ENCODE measurements around the gene NGEF. TPM values are rescaled to one million over a fixed set of nuclear protein-coding genes. Genes with fewer than 3 reads are reported as not detected.

NGEF gene
- total RNA-seq, 4 donors from 2014 or later: 4.0 to 16.5 (median 6.2) TPM

DNA sequence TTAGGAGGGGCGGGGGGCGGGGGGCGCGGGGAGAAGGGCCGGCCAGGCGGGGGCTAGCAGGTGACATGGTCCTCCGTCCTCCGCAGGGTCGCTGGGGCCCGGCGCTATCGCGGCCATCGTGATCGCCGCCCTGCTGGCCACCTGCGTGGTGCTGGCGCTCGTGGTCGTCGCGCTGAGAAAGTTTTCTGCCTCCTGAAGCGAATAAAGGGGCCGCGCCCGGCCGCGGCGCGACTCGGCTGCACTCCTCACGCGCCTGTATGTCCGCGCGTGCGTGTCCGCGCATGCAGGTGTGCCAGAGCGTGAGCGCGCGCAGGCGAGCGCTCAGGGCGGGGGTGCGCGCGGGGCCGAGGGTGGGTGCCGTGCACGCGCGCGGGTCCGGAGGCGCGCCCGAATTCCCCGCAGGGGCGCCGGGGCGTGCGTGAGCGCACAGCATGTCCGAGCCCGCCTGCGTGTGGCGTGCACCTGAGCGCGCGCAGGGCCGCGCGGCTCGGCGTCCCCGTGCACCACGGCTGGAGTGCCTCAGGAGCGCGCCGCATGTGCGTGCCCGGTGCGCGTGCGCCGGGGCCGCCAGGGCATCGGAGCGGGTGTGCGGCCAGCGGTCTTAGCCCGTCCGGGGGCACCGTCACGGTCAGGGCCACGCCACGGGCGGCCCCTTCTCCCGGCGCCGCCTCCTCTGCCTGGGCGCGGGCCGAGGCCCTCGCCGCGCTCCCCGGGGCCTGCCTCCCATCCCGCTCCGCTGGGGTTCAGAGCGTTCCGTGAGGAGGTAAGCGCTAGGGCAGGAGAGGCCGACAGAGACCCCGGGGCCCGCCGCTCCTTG lies 136.7 kb downstream of the NGEF start:
- Histone ChIP-seq H3K4me1 (peaks cover 8 to 32% (median 18%) of the 10 kb centered on the region in 3 donors), H3K4me3 (peak overlapping the region; percentile 46 to 76 (median 56)), H3K27me3 (peaks cover 0 to 34% (median 0%) of the 10 kb centered on the region in 4 donors), H3K36me3 (peaks cover 0 to 3% (median 0%) of the 10 kb centered on the region in 3 donors), H3K27ac (peak overlapping the region in 2 of 4 donors; percentile 37 to 44), H3K9me3 (no peaks in the 10 kb centered on the region)
- DNase-seq: no peak
- intact Hi-C loops (cut with DNase I): no loop called here
- TF ChIP-seq, protein P1, sequence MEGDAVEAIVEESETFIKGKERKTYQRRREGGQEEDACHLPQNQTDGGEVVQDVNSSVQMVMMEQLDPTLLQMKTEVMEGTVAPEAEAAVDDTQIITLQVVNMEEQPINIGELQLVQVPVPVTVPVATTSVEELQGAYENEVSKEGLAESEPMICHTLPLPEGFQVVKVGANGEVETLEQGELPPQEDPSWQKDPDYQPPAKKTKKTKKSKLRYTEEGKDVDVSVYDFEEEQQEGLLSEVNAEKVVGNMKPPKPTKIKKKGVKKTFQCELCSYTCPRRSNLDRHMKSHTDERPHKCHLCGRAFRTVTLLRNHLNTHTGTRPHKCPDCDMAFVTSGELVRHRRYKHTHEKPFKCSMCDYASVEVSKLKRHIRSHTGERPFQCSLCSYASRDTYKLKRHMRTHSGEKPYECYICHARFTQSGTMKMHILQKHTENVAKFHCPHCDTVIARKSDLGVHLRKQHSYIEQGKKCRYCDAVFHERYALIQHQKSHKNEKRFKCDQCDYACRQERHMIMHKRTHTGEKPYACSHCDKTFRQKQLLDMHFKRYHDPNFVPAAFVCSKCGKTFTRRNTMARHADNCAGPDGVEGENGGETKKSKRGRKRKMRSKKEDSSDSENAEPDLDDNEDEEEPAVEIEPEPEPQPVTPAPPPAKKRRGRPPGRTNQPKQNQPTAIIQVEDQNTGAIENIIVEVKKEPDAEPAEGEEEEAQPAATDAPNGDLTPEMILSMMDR (IDR thresholded peaks at IDR 0.05): peak in 1 of 6 experiments; percentile 16
- TF ChIP-seq POLR2A (IDR thresholded peaks at IDR 0.05): no peak
- 0% methylated on average over 13 of the region's 119 CpGs; no CpG with 5 or more reads in 1 of the 2 donors for WGBS, 2 donors

DNA sequence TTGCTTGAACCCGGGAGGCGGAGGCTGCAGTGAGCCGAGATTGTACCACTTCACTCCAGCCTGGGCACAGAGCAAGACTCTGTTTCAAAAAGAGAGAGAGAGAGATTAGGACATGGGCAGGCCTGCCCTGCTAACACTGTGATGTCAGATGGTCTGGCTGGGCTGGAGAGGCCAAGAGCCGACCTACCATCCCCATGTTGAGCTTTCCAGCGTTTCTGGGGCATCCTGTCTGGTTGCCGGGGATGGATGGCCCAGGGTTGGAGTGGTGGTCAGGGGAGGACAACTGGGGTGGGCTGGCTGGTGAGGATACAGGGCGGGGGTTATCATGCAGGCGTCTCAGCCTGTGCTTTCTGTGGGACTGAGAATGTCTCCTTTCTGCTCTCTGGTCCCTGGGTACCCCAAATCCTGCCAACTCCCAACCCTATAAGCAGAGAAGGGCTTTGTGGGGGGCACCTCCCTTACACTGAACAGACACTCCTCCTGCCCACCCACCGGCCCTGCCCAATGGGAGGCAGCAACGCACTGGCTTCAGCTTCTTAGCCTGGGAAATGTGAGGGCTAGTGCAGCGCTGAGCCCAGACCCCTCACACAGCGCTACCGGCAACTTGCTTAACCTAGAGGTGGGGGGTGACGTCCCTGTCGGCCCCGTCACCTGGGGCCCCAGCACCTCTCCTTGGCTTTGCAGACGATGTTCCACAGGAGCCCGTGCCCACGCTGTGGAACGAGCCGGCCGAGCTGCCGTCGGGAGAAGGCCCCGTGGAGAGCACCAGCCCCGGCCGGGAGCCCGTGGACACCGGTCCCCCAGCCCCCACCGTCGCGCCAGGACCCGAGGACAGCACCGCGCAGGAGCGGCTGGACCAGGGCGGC lies 137.6 kb downstream of the NGEF start:
- Histone ChIP-seq H3K27me3 (peaks cover 0 to 34% (median 0%) of the 10 kb centered on the region in 4 donors), H3K4me1 (peaks cover 8 to 32% (median 18%) of the 10 kb centered on the region in 3 donors), H3K9me3 (no peaks in the 10 kb centered on the region), H3K27ac (peak overlapping the region in 2 of 4 donors; percentile 37 to 44), H3K4me3 (peak overlapping the region; percentile 46 to 76 (median 56)), H3K36me3 (peaks cover 0 to 3% (median 0%) of the 10 kb centered on the region in 3 donors)
- WGBS, 2 donors: 50 to 79% methylated on average over 1 to 4 of the region's 37 CpGs
- no peak for DNase-seq
- intact Hi-C loops (cut with DNase I): no loop called here
- TF ChIP-seq, protein P1 (IDR thresholded peaks at IDR 0.05): no peak
- TF ChIP-seq POLR2A (IDR thresholded peaks at IDR 0.05): no peak

DNA sequence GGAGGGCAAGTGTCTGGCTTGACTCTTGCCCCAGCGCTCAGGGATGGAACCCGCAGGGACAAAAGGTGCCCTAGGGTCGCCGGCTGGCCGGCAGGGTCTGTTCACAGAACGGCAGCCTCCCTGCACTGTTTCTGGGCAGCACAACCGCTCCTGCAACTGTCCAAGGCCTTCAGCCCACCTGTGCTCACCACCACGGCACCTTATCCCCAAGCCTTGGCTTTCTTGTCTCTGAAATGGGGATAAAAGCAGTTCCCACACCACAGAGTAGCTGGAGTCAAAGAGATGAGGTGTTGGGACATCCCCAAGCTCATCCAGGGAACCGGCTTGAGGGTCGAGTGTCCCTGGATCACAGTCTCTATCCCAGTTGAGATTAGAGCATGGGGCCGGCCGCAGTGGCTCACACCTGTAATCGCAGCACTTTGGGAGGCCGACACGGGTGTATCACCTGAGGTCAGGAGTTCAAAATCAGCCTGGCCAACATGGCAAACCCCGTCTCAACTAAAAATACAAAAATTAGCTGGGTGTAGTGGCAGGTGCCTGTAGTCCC lies 138.3 kb downstream of the NGEF start:
- Histone ChIP-seq H3K9me3 (no peaks in the 10 kb centered on the region), H3K27me3 (peaks cover 0 to 34% (median 0%) of the 10 kb centered on the region in 4 donors), H3K27ac (no peak overlapping the region), H3K4me3 (no peak overlapping the region), H3K4me1 (peaks cover 8 to 32% (median 18%) of the 10 kb centered on the region in 3 donors), H3K36me3 (peaks cover 0 to 3% (median 0%) of the 10 kb centered on the region in 3 donors)
- intact Hi-C loops (cut with DNase I): no loop called here
- no peak for TF ChIP-seq POLR2A (IDR thresholded peaks at IDR 0.05)
- TF ChIP-seq, protein P1 (IDR thresholded peaks at IDR 0.05): no peak
- no peak for DNase-seq
- 80 to 90% methylated on average over 1 to 2 of the region's 16 CpGs for WGBS, 2 donors

DNA sequence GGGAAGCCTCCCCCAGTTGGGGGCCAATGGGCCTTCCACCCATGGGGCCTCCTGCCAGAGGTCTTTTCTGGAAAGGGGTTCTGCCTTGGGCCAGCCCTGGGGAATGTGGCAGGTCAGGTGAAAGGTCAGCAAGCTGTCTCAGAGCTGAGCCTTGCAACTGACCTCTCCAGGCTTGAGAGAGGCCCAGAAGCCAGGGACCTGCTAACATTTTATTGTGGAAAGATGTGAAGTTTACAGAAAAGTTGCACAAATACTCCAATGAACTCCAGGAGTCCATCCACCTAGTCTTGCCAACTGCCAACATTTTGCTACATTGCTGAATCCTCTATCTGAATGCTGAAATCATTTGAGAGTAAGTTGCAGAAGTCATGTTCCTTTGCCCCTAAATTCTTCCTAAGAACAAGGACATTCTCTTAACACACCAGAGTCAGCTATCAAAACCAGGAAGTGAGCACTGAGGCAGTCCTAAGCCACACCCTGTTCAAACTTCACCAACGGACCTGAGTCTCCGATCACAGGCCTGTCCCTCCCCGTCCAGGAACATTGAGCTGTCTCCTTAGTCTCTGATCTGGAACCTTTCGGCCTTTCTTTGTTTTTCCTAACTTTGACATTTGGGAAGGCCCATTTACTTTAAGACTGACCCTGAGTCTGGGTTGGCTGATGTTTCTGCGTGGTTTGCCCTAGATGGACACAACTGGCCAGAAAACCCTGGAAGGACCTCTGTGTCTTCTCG lies 139.0 kb downstream of the NGEF start:
- Histone ChIP-seq H3K9me3 (no peaks in the 10 kb centered on the region), H3K4me1 (peaks cover 8 to 32% (median 18%) of the 10 kb centered on the region in 3 donors), H3K36me3 (peaks cover 0 to 3% (median 0%) of the 10 kb centered on the region in 3 donors), H3K4me3 (no peak overlapping the region), H3K27me3 (peaks cover 0 to 34% (median 0%) of the 10 kb centered on the region in 4 donors), H3K27ac (no peak overlapping the region)
- no peak for DNase-seq
- TF ChIP-seq, protein P1 (IDR thresholded peaks at IDR 0.05): no peak
- TF ChIP-seq POLR2A (IDR thresholded peaks at IDR 0.05): no peak
- intact Hi-C loops (cut with DNase I): no loop called here
- 57 to 76% methylated on average over 4 to 5 of the region's 6 CpGs for WGBS, 2 donors
